Measurements from ENCODE around the gene RASGRP1.

RASGRP1 gene

DNA sequence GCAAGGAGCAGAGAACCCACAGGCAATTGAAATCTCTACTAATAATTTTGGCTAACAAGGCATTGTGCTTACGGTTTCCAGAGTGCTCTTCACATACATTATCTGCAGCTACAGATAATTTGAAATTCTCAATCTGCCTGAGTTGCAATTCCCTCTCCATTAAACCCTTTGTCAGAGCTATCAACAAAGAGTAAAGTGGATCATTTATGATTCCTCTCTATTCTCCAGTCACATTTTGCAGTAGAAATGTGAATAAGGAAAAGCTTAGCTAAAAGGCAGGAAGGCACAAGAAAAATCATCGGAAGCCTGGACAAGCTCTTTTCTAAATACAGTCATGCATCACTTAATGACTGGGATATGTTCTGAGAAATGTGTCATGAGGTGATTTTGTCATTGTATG lies 61.1 kb downstream of the RASGRP1 start:
- no peak for TF ChIP-seq TOX (CRISPR knock-in tag; IDR thresholded peaks at IDR 0.05; ENCODE audit: borderline replicate concordance)
- TF ChIP-seq ARNTL (CRISPR knock-in tag; IDR thresholded peaks at IDR 0.05; ENCODE audit: borderline replicate concordance, low read depth) = no peak
- TF ChIP-seq ISL1 (CRISPR knock-in tag; IDR thresholded peaks at IDR 0.05) = no peak
- no peak for TF ChIP-seq ZC3H10 (CRISPR knock-in tag; IDR thresholded peaks at IDR 0.05)
- TF ChIP-seq, protein P1, sequence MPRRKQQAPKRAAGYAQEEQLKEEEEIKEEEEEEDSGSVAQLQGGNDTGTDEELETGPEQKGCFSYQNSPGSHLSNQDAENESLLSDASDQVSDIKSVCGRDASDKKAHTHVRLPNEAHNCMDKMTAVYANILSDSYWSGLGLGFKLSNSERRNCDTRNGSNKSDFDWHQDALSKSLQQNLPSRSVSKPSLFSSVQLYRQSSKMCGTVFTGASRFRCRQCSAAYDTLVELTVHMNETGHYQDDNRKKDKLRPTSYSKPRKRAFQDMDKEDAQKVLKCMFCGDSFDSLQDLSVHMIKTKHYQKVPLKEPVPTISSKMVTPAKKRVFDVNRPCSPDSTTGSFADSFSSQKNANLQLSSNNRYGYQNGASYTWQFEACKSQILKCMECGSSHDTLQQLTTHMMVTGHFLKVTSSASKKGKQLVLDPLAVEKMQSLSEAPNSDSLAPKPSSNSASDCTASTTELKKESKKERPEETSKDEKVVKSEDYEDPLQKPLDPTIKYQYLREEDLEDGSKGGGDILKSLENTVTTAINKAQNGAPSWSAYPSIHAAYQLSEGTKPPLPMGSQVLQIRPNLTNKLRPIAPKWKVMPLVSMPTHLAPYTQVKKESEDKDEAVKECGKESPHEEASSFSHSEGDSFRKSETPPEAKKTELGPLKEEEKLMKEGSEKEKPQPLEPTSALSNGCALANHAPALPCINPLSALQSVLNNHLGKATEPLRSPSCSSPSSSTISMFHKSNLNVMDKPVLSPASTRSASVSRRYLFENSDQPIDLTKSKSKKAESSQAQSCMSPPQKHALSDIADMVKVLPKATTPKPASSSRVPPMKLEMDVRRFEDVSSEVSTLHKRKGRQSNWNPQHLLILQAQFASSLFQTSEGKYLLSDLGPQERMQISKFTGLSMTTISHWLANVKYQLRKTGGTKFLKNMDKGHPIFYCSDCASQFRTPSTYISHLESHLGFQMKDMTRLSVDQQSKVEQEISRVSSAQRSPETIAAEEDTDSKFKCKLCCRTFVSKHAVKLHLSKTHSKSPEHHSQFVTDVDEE (CRISPR knock-in tag; IDR thresholded peaks at IDR 0.05) = no peak
- no peak for TF ChIP-seq ZNF70 (CRISPR knock-in tag; IDR thresholded peaks at IDR 0.05)
- no peak for TF ChIP-seq ZNF565 (CRISPR knock-in tag; conservative IDR thresholded peaks at IDR 0.05; ENCODE audit: low read depth)
- TF ChIP-seq PATZ1 (CRISPR knock-in tag; IDR thresholded peaks at IDR 0.05; ENCODE audit: borderline replicate concordance) = no peak
- no peak for TF ChIP-seq SNAI2 (CRISPR knock-in tag; IDR thresholded peaks at IDR 0.05)
- TF ChIP-seq ESRRG (CRISPR knock-in tag; IDR thresholded peaks at IDR 0.05) = no peak
- TF ChIP-seq TCF4 (CRISPR knock-in tag; IDR thresholded peaks at IDR 0.05; ENCODE audit: borderline replicate concordance) = no peak
- no peak for ATAC-seq

DNA sequence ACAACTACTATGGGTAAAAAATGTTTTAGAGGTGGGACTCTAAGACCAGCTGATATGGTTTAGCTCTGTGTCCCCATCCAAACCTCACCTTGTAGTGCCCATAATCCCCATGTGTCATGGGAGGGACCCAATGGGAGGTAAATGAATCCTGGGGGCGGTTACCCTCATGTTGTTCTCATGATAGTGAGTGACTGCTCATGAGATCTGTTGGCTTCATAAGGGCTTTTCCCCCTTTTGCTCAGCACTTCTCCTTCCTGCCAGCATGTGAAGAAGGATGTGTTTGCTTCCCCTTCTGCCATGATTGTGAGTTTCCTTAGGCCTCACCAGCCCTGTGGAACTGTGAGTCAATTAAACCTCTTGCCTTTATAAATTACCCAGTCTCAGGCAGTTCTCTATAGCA lies 65.0 kb downstream of the RASGRP1 start:
- no peak for ATAC-seq
- TF ChIP-seq ARNTL (CRISPR knock-in tag; IDR thresholded peaks at IDR 0.05; ENCODE audit: borderline replicate concordance, low read depth) (no peak), ZFP30 (CRISPR knock-in tag; IDR thresholded peaks at IDR 0.05) (no peak), GLIS3 (CRISPR knock-in tag; IDR thresholded peaks at IDR 0.05) (no peak), TCF4 (CRISPR knock-in tag; IDR thresholded peaks at IDR 0.05; ENCODE audit: borderline replicate concordance) (no peak), CREB5 (CRISPR knock-in tag; IDR thresholded peaks at IDR 0.05; ENCODE audit: low read depth) (no peak), CSDC2 (CRISPR knock-in tag; IDR thresholded peaks at IDR 0.05) (no peak), PATZ1 (CRISPR knock-in tag; IDR thresholded peaks at IDR 0.05; ENCODE audit: borderline replicate concordance) (no peak), ZFP3 (CRISPR knock-in tag; IDR thresholded peaks at IDR 0.05) (no peak), SNAI2 (CRISPR knock-in tag; IDR thresholded peaks at IDR 0.05) (no peak), ISL1 (CRISPR knock-in tag; IDR thresholded peaks at IDR 0.05) (no peak), ESRRG (CRISPR knock-in tag; IDR thresholded peaks at IDR 0.05) (no peak), ZC3H10 (CRISPR knock-in tag; IDR thresholded peaks at IDR 0.05) (no peak), OSR1 (CRISPR knock-in tag; IDR thresholded peaks at IDR 0.05) (no peak), ZNF70 (CRISPR knock-in tag; IDR thresholded peaks at IDR 0.05) (no peak)
- TF ChIP-seq, protein P2, sequence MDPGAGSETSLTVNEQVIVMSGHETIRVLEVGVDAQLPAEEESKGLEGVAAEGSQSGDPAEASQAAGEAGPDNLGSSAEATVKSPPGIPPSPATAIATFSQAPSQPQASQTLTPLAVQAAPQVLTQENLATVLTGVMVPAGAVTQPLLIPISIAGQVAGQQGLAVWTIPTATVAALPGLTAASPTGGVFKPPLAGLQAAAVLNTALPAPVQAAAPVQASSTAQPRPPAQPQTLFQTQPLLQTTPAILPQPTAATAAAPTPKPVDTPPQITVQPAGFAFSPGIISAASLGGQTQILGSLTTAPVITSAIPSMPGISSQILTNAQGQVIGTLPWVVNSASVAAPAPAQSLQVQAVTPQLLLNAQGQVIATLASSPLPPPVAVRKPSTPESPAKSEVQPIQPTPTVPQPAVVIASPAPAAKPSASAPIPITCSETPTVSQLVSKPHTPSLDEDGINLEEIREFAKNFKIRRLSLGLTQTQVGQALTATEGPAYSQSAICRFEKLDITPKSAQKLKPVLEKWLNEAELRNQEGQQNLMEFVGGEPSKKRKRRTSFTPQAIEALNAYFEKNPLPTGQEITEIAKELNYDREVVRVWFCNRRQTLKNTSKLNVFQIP (CRISPR knock-in tag; IDR thresholded peaks at IDR 0.05; ENCODE audit: borderline replicate concordance, low read depth) = no peak
- TF ChIP-seq, protein P1 (CRISPR knock-in tag; IDR thresholded peaks at IDR 0.05) = no peak

Data from SK-N-SH treated with all-trans-retinoic acid at 6 μM for 48 hours (cell line).